ENCODE measurements around the gene TYRO3. TPM values are rescaled to one million over a fixed set of nuclear protein-coding genes. Genes with fewer than 3 reads are reported as not detected.

TYRO3 gene
- total and polyA plus RNA-seq, 2 donors (not counting 1 experiment from before 2014, with no cell fraction given) = 0.05 TPM; not detected in 1

GRCh38 chr15:41517895-41518449, 41.0 kb upstream of the TYRO3 start:
- H3K4me1 Mint-ChIP-seq = peaks cover 16% of the 10 kb centered on the region
- CTCF ChIA-PET = interaction anchor here (1.6 to 1.7 kb wide), 2 partner anchors 10 to 52 kb away, joined by 3 to 4 read pairs; no protein-coding TSS in a partner anchor
- intact Hi-C loops (cut with micrococcal nuclease) = no loop called here

DNA sequence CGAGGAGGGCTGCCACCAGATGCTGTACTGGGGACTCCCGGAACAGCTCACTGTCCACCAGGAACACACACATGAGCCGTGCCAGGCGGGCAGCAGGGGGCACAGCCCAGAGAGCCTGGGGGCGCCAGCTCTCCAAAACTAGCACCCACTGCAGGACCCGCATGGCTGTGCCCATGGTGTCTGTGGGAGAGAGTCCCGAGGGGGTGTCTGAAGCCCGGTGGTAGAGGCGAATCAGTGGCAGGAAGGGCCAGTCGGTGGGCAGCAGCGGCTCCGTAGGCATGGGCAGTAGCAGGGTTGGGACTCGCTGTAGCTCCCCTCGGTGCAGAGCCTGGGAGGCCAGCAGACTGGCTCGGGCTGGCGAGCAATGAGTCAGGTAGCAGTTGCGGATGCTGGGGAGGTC, 38.4 kb upstream of the TYRO3 start:
- no peak for DNase-seq
- H3K27ac Mint-ChIP-seq = no peak overlapping the region
- no peak overlapping the region for H3K4me3 Mint-ChIP-seq
- no peaks in the 10 kb centered on the region for H4K20me1 ChIP-seq (ENCODE audit: control insufficient read depth, insufficient read depth, low read length, poor library complexity, severe bottlenecking)
- no peak overlapping the region for H3K4me3 ChIP-seq (ENCODE audit: control extremely low read depth in 1 of 5, extremely low read depth in 1 of 5, insufficient read depth in 1 of 5, low read depth in 2 of 5, low read length in 4 of 5)
- H3K9me3 ChIP-seq (ENCODE audit: control extremely low read depth in 1 of 3, control insufficient read depth in 2 of 3, insufficient read depth in 1 of 3, low read length in 2 of 3) = no peaks in the 10 kb centered on the region
- H3K27me3 ChIP-seq (replicated peaks in 1 of 4; ENCODE audit: control extremely low read depth in 1 of 4, control insufficient read depth in 3 of 4, insufficient read depth in 4 of 4, low read length in 3 of 4) = no peaks in the 10 kb centered on the region
- TF ChIP-seq, protein P1, sequence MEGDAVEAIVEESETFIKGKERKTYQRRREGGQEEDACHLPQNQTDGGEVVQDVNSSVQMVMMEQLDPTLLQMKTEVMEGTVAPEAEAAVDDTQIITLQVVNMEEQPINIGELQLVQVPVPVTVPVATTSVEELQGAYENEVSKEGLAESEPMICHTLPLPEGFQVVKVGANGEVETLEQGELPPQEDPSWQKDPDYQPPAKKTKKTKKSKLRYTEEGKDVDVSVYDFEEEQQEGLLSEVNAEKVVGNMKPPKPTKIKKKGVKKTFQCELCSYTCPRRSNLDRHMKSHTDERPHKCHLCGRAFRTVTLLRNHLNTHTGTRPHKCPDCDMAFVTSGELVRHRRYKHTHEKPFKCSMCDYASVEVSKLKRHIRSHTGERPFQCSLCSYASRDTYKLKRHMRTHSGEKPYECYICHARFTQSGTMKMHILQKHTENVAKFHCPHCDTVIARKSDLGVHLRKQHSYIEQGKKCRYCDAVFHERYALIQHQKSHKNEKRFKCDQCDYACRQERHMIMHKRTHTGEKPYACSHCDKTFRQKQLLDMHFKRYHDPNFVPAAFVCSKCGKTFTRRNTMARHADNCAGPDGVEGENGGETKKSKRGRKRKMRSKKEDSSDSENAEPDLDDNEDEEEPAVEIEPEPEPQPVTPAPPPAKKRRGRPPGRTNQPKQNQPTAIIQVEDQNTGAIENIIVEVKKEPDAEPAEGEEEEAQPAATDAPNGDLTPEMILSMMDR (IDR thresholded peaks at IDR 0.05) = no peak
- TF ChIP-seq EZH2 (IDR thresholded peaks at IDR 0.05; ENCODE audit: borderline replicate concordance, insufficient read depth, low read depth, low read length, poor library complexity, severe bottlenecking) = no peak
- CTCF ChIA-PET = no interaction called here
- H3K27ac ChIP-seq (ENCODE audit: low read length in 2 of 2) = no peak overlapping the region
- no peaks in the 10 kb centered on the region for H3K4me1 ChIP-seq (ENCODE audit: control insufficient read depth in 2 of 2, insufficient read depth in 2 of 2, low read length in 2 of 2)
- WGBS (ENCODE audit: insufficient coverage) = 95% methylated on average over 17 of the region's 17 CpGs
- intact Hi-C loops (cut with micrococcal nuclease) = no loop called here
- no peaks in the 10 kb centered on the region for H3K79me2 ChIP-seq (ENCODE audit: control insufficient read depth, insufficient read depth, low read length)
- H3K36me3 ChIP-seq (replicated peaks in 1 of 2; ENCODE audit: control extremely low read depth in 1 of 2, control insufficient read depth in 1 of 2, extremely low read depth in 1 of 2, insufficient read depth in 2 of 2, low read length in 1 of 2) = peaks cover 0 to 7% of the 10 kb centered on the region in 2 experiments
- no peak overlapping the region for H3K4me2 ChIP-seq (replicated peaks; ENCODE audit: low read depth, low read length, poor library complexity, severe bottlenecking)
- no peak overlapping the region for H2AFZ ChIP-seq (ENCODE audit: insufficient read depth, low read depth, low read length, poor library complexity, severe bottlenecking)
- H3K9ac ChIP-seq (ENCODE audit: low read length) = no peak overlapping the region
- POLR2A ChIA-PET = interaction anchor here (0.6 kb wide), 1 partner anchor 51 kb away, joined by 3 read pairs; no protein-coding TSS in a partner anchor
- H3K27me3 Mint-ChIP-seq = no peaks in the 10 kb centered on the region
- no peaks in the 10 kb centered on the region for H3K9me3 Mint-ChIP-seq (ENCODE audit: insufficient read depth)
- no peak for ATAC-seq (ENCODE audit: low read depth)
- H3K4me1 Mint-ChIP-seq = no peaks in the 10 kb centered on the region

More at GRCh38 chr15:41517895-41518449, 41.0 kb upstream of the TYRO3 start:
- H2AFZ ChIP-seq (ENCODE audit: insufficient read depth, low read depth, low read length, poor library complexity, severe bottlenecking) = no peak overlapping the region
- H3K4me1 ChIP-seq (ENCODE audit: control insufficient read depth in 2 of 2, insufficient read depth in 2 of 2, low read length in 2 of 2) = peaks cover 13% of the 10 kb centered on the region in 2 donors
- no peaks in the 10 kb centered on the region for H3K27me3 Mint-ChIP-seq
- H3K27ac ChIP-seq (ENCODE audit: low read length in 2 of 2) = no peak overlapping the region
- H3K4me3 Mint-ChIP-seq = no peak overlapping the region
- ATAC-seq (ENCODE audit: low read depth) (no peak), DNase-seq (no peak)
- no peaks in the 10 kb centered on the region for H3K79me2 ChIP-seq (ENCODE audit: control insufficient read depth, insufficient read depth, low read length)
- H3K27me3 ChIP-seq (replicated peaks in 1 of 4; ENCODE audit: control extremely low read depth in 1 of 4, control insufficient read depth in 3 of 4, insufficient read depth in 4 of 4, low read length in 3 of 4) = peaks cover 0 to 8% (median 2%) of the 10 kb centered on the region in 4 experiments
- POLR2A ChIA-PET = no interaction called here
- H4K20me1 ChIP-seq (ENCODE audit: control insufficient read depth, insufficient read depth, low read length, poor library complexity, severe bottlenecking) = peaks cover 4% of the 10 kb centered on the region
- H3K9ac ChIP-seq (ENCODE audit: low read length) = no peak overlapping the region
- H3K4me3 ChIP-seq (ENCODE audit: control extremely low read depth in 1 of 5, extremely low read depth in 1 of 5, insufficient read depth in 1 of 5, low read depth in 2 of 5, low read length in 4 of 5) = no peak overlapping the region
- peaks cover 0 to under 1% (median 0%) of the 10 kb centered on the region in 3 donors for H3K9me3 ChIP-seq (ENCODE audit: control extremely low read depth in 1 of 3, control insufficient read depth in 2 of 3, insufficient read depth in 1 of 3, low read length in 2 of 3)
- peaks cover 0 to 3% of the 10 kb centered on the region in 2 experiments for H3K36me3 ChIP-seq (replicated peaks in 1 of 2; ENCODE audit: control extremely low read depth in 1 of 2, control insufficient read depth in 1 of 2, extremely low read depth in 1 of 2, insufficient read depth in 2 of 2, low read length in 1 of 2)
- no peak for TF ChIP-seq EZH2 (IDR thresholded peaks at IDR 0.05; ENCODE audit: borderline replicate concordance, insufficient read depth, low read depth, low read length, poor library complexity, severe bottlenecking)
- TF ChIP-seq, protein P1 (IDR thresholded peaks at IDR 0.05) = no peak
- WGBS (ENCODE audit: insufficient coverage) = 100% methylated on average over 8 of the region's 8 CpGs
- no peaks in the 10 kb centered on the region for H3K9me3 Mint-ChIP-seq (ENCODE audit: insufficient read depth)
- no peak overlapping the region for H3K27ac Mint-ChIP-seq
- no peak overlapping the region for H3K4me2 ChIP-seq (replicated peaks; ENCODE audit: low read depth, low read length, poor library complexity, severe bottlenecking)
